ENCODE results near the gene ZNF446.
"Not testable (repeated sequence)": the region's sequence is repeated elsewhere in the genome, so short reads cannot be mapped to it uniquely, and the experiment has no call there.

ZNF446 gene

DNA sequence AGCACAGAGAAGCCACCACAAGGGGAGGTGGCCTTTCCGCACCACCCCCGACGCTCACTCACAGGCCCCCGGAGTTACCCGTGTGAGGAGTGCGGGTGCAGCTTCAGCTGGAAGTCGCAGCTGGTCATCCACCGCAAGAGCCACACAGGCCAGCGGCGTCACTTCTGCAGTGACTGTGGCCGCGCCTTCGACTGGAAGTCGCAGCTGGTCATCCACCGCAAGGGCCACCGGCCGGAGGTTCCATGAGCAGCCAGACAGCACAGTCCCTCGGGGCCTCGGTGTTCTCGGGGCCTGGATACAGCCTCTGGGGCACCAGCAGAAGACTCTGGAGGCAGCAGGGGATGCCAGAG is 4.3 kb downstream of the ZNF446 start:
- no peak for TF ChIP-seq EZH2phosphoT487 (IDR thresholded peaks at IDR 0.05; ENCODE audit: borderline replicate concordance, low read length)
- TF ChIP-seq, protein P1, sequence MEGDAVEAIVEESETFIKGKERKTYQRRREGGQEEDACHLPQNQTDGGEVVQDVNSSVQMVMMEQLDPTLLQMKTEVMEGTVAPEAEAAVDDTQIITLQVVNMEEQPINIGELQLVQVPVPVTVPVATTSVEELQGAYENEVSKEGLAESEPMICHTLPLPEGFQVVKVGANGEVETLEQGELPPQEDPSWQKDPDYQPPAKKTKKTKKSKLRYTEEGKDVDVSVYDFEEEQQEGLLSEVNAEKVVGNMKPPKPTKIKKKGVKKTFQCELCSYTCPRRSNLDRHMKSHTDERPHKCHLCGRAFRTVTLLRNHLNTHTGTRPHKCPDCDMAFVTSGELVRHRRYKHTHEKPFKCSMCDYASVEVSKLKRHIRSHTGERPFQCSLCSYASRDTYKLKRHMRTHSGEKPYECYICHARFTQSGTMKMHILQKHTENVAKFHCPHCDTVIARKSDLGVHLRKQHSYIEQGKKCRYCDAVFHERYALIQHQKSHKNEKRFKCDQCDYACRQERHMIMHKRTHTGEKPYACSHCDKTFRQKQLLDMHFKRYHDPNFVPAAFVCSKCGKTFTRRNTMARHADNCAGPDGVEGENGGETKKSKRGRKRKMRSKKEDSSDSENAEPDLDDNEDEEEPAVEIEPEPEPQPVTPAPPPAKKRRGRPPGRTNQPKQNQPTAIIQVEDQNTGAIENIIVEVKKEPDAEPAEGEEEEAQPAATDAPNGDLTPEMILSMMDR (IDR thresholded peaks at IDR 0.05; ENCODE audit: low read depth, low read length, poor library complexity, severe bottlenecking), result no peak
- no peaks in the 10 kb centered on the region for H3K79me2 ChIP-seq (ENCODE audit: control insufficient read depth, low read length)
- no peaks in the 10 kb centered on the region for H3K9me3 ChIP-seq (ENCODE audit: control insufficient read depth, insufficient read depth, low read length)
- no peaks in the 10 kb centered on the region for H3K27me3 ChIP-seq (ENCODE audit: control insufficient read depth, low read length)
- peaks cover 12% of the 10 kb centered on the region for H3K4me1 ChIP-seq (ENCODE audit: control insufficient read depth, low read length)
- H3K27ac ChIP-seq (ENCODE audit: low read depth, low read length), result no peak overlapping the region
- no peaks in the 10 kb centered on the region for H3K36me3 ChIP-seq (ENCODE audit: control insufficient read depth, low read length)
- H3K4me2 ChIP-seq (ENCODE audit: low read length), result no peak overlapping the region
- no peak overlapping the region for H3K4me3 ChIP-seq (ENCODE audit: low read length)
- H4K20me1 ChIP-seq (ENCODE audit: control insufficient read depth, insufficient read depth, low read depth, low read length), result no peaks in the 10 kb centered on the region
- H3K9me2 ChIP-seq (replicated peaks; ENCODE audit: control insufficient read depth, low read length), result no peaks in the 10 kb centered on the region
- H3F3A ChIP-seq (ENCODE audit: control insufficient read depth, insufficient read depth), result 0 out of 2 replicates have a peak, but pooled peaks cover under 1% of the 10 kb centered on the region

DNA sequence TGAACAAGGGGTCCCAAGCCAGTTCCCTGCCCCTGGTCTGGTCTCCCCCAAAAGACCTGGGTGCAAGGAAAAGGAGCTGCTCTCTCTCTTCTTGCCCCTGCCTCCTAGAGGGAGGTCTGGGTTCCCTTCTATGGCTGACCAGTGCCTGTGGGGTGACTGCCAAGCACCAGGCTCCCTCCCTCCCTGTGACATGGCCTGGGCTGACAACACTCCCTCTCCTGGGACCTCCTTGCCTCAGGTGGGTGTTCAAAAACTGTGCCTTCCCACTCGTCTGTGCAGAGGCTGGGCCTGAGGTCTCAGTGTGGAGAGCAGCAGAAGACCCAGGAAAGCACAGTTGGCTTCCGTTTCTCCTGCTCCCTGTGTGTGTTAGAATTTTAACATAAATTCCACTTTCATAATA is 4.7 kb downstream of the ZNF446 start:
- no peaks in the 10 kb centered on the region for H4K20me1 ChIP-seq (ENCODE audit: control insufficient read depth, insufficient read depth, low read depth, low read length)
- H3K79me2 ChIP-seq (ENCODE audit: control insufficient read depth, low read length), result no peaks in the 10 kb centered on the region
- TF ChIP-seq EZH2phosphoT487 (IDR thresholded peaks at IDR 0.05; ENCODE audit: borderline replicate concordance, low read length), result no peak
- TF ChIP-seq, protein P1 (IDR thresholded peaks at IDR 0.05; ENCODE audit: low read depth, low read length, poor library complexity, severe bottlenecking), result no peak
- H3K9me2 ChIP-seq (replicated peaks; ENCODE audit: control insufficient read depth, low read length), result no peaks in the 10 kb centered on the region
- peaks cover 11% of the 10 kb centered on the region for H3K4me1 ChIP-seq (ENCODE audit: control insufficient read depth, low read length)
- no peaks in the 10 kb centered on the region for H3K27me3 ChIP-seq (ENCODE audit: control insufficient read depth, low read length)
- no peak overlapping the region for H3K4me2 ChIP-seq (ENCODE audit: low read length)
- no peaks in the 10 kb centered on the region for H3K9me3 ChIP-seq (ENCODE audit: control insufficient read depth, insufficient read depth, low read length)
- no peak overlapping the region for H3K4me3 ChIP-seq (ENCODE audit: low read length)
- H3F3A ChIP-seq (ENCODE audit: control insufficient read depth, insufficient read depth), result no peaks in the 10 kb centered on the region
- H3K27ac ChIP-seq (ENCODE audit: low read depth, low read length), result no peak overlapping the region
- no peaks in the 10 kb centered on the region for H3K36me3 ChIP-seq (ENCODE audit: control insufficient read depth, low read length)

DNA sequence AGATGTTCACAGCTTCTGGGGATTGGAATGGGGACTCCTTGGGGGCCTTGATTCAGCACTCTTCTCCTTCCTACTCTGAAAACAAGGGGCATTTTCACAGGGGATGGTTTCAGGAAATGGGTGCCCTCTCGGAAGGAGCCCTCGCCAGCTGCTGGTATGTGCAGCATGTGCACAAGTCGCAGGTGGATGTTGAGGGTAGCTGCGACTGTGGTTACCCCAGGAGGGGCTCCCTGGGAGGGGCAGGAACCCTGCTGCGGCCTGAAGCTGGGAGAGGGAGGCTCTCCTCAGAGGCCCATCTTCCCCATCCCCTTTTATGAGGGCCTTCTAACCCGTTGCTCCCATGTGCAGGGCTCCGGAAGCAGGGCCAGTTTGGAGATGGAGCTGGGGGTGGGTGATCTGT is 6.2 kb downstream of the ZNF446 start:
- Histone ChIP-seq H3K27ac (ENCODE audit: low read depth, low read length) (no peak overlapping the region), H4K20me1 (ENCODE audit: control insufficient read depth, insufficient read depth, low read depth, low read length) (no peaks in the 10 kb centered on the region)
- no peak for TF ChIP-seq EZH2phosphoT487 (IDR thresholded peaks at IDR 0.05; ENCODE audit: borderline replicate concordance, low read length)
- TF ChIP-seq, protein P1 (IDR thresholded peaks at IDR 0.05; ENCODE audit: low read depth, low read length, poor library complexity, severe bottlenecking), result no peak

DNA sequence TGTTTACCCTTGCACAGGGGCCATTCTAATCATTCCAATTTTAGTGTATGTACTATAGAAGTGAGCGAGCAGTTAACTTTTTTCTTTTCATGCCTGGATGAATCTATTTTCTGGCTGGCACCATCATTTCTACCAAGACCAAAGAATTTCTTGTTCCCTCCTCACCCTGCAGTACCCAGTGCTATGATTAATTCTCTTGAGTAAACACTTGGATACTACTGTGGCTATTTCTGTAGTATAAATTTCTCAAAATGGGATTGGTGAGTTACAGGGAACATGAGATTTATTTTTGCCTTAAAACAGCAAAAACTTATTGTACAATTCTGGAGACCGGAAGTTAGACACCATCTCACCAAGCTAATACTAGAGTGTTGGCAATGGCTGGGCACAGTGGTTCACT is 7.6 kb downstream of the ZNF446 start:
- Histone ChIP-seq H3K4me3 (ENCODE audit: low read length) (no peak overlapping the region), H3K27me3 (ENCODE audit: control insufficient read depth, low read length) (no peaks in the 10 kb centered on the region), H3K4me1 (ENCODE audit: control insufficient read depth, low read length) (no peaks in the 10 kb centered on the region), H3K27ac (ENCODE audit: low read depth, low read length) (no peak overlapping the region), H3F3A (ENCODE audit: control insufficient read depth, insufficient read depth) (no peaks in the 10 kb centered on the region), H3K9me2 (replicated peaks; ENCODE audit: control insufficient read depth, low read length) (no peaks in the 10 kb centered on the region), H3K79me2 (ENCODE audit: control insufficient read depth, low read length) (no peaks in the 10 kb centered on the region), H3K36me3 (ENCODE audit: control insufficient read depth, low read length) (no peaks in the 10 kb centered on the region), H3K9me3 (ENCODE audit: control insufficient read depth, insufficient read depth, low read length) (no peaks in the 10 kb centered on the region), H4K20me1 (ENCODE audit: control insufficient read depth, insufficient read depth, low read depth, low read length) (no peaks in the 10 kb centered on the region), H3K4me2 (ENCODE audit: low read length) (no peak overlapping the region)
- TF ChIP-seq EZH2phosphoT487 (IDR thresholded peaks at IDR 0.05; ENCODE audit: borderline replicate concordance, low read length), result no peak
- TF ChIP-seq, protein P1 (IDR thresholded peaks at IDR 0.05; ENCODE audit: low read depth, low read length, poor library complexity, severe bottlenecking), result no peak

More for the DNA sequence above, 6.2 kb downstream of the ZNF446 start:
- H3K9me2 ChIP-seq (replicated peaks; ENCODE audit: control insufficient read depth, low read length), result no peaks in the 10 kb centered on the region
- H3F3A ChIP-seq (ENCODE audit: control insufficient read depth, insufficient read depth), result no peaks in the 10 kb centered on the region
- H3K36me3 ChIP-seq (ENCODE audit: control insufficient read depth, low read length), result no peaks in the 10 kb centered on the region
- no peak overlapping the region for H3K4me3 ChIP-seq (ENCODE audit: low read length)
- no peaks in the 10 kb centered on the region; the same call in 1 of the 2 replicates for H3K4me1 ChIP-seq (ENCODE audit: control insufficient read depth, low read length)
- H3K79me2 ChIP-seq (ENCODE audit: control insufficient read depth, low read length), result no peaks in the 10 kb centered on the region
- H3K4me2 ChIP-seq (ENCODE audit: low read length), result no peak overlapping the region
- H3K27me3 ChIP-seq (ENCODE audit: control insufficient read depth, low read length), result no peaks in the 10 kb centered on the region
- no peaks in the 10 kb centered on the region for H3K9me3 ChIP-seq (ENCODE audit: control insufficient read depth, insufficient read depth, low read length)

DNA sequence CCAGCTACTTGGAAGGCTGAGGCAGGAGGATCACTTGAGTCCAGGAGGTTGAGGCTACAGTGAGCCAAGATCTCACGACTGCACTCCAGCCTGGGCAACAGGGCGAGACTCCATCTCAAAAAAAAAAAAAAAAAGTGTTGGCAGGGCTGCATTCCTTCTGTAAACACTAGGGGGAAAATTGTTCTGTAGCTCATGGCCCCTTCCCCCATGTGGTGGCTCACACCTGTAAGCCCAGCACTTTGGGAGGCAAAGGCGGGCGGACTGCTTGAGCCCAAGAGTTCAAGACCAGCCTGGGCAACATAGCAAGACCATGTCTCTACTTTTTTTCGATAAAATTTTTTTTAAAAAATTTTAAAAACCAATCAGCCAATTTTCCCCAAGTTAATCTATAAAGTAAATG is 8.2 kb downstream of the ZNF446 start:
- not testable (repeated sequence) for H3K4me3 ChIP-seq (ENCODE audit: low read length); H4K20me1 ChIP-seq (ENCODE audit: control insufficient read depth, insufficient read depth, low read depth, low read length); H3K27ac ChIP-seq (ENCODE audit: low read depth, low read length); H3F3A ChIP-seq (ENCODE audit: control insufficient read depth, insufficient read depth); H3K4me2 ChIP-seq (ENCODE audit: low read length); H3K27me3 ChIP-seq (ENCODE audit: control insufficient read depth, low read length); H3K4me1 ChIP-seq (ENCODE audit: control insufficient read depth, low read length); H3K9me3 ChIP-seq (ENCODE audit: control insufficient read depth, insufficient read depth, low read length); H3K36me3 ChIP-seq (ENCODE audit: control insufficient read depth, low read length); H3K79me2 ChIP-seq (ENCODE audit: control insufficient read depth, low read length); H3K9me2 ChIP-seq (replicated peaks; ENCODE audit: control insufficient read depth, low read length)

Data from DOHH2 (cell line).